Subcutaneous adipose tissue (tissue), 4 donors: ENCODE data around the gene SLC9A5. TPM values are rescaled to one million over a fixed set of nuclear protein-coding genes. Genes with fewer than 3 reads are reported as not detected.

ENCODE experiments used
- total RNA-seq, 4 donors: library from RNA; depleted of rRNA; stranded (reverse); fragments of >200 nt; gene quantifications; one replicate each; pipeline ENCODE4 v1.1.0, GENCODE V29; 2016
- TF ChIP-seq, protein P1 (sequence below): fragments of 450-650 bp; IDR thresholded peaks from one replicate; pipeline ENCODE4 v1.5.1; 2016; ENCODE audit warnings: low read depth, mild to moderate bottlenecking, control low read depth, antibody characterized with exemption, moderate library complexity

The SLC9A5 gene
- total RNA-seq, 4 donors from 2014 or later, result 1.0 to 2.3 (median 1.3) TPM; not detected in 1

- TF ChIP-seq, protein P1, sequence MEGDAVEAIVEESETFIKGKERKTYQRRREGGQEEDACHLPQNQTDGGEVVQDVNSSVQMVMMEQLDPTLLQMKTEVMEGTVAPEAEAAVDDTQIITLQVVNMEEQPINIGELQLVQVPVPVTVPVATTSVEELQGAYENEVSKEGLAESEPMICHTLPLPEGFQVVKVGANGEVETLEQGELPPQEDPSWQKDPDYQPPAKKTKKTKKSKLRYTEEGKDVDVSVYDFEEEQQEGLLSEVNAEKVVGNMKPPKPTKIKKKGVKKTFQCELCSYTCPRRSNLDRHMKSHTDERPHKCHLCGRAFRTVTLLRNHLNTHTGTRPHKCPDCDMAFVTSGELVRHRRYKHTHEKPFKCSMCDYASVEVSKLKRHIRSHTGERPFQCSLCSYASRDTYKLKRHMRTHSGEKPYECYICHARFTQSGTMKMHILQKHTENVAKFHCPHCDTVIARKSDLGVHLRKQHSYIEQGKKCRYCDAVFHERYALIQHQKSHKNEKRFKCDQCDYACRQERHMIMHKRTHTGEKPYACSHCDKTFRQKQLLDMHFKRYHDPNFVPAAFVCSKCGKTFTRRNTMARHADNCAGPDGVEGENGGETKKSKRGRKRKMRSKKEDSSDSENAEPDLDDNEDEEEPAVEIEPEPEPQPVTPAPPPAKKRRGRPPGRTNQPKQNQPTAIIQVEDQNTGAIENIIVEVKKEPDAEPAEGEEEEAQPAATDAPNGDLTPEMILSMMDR, result no peak
Observed at GRCh38 chr16:67280090-67281015, 31.6 kb downstream of the SLC9A5 start.

DNA sequence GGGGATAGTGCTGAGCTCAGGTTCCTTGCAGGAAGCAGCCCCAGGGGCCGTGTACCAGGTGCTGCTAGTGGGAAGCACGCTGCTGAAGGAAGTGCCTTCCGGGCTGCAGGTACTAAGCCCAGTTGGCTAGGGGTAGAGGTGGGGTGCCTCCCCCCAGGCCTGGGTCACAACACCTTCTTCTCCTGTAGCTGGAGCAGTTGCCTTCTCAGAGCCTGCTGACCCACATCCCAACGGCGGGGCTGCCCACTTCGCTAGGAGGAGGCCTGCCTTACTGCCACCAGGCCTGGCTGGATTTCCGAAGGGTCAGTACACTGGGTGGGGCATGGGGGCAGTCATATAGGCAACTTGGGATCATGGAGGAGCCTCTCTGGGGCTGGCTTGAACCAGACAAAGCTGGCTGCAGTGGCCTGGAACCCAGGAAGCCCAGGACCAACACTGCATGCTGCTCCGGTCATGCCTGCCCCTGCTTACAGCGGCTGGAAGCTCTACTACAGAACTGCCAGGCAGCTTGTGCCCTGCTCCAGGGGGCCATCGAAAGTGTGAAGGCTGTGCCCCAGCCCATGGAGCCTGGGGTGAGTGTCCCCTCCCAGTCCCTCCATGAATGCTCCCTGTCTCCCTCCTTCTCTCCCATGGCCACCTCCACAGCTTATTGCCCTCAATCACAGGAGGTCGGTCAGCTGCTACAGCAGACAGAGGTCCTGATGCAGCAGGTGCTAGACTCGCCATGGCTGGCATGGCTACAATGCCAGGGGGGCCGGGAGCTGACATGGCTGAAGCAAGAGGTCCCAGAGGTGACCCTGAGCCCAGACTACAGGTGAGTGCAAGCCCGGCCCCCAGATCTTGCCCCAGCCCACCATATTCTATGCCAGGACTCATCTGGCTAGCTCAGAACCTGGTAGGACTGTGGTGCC lies 33.0 kb downstream of the SLC9A5 start:
- TF ChIP-seq, protein P1, result no peak

DNA sequence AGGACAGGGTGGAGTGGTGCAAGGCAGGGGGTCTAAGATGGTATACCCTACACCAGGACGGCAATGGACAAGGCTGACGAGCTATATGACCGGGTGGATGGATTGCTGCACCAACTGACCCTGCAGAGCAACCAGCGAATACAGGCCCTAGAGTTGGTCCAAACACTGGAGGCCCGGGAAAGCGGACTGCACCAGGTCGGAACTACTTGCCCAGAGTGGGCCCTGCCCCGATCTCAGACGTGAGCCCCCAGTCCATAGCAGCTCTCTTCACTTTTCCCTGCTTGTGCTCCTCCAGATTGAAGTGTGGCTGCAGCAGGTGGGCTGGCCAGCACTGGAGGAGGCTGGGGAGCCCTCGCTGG lies 33.6 kb downstream of the SLC9A5 start:
- TF ChIP-seq, protein P1, result no peak

DNA sequence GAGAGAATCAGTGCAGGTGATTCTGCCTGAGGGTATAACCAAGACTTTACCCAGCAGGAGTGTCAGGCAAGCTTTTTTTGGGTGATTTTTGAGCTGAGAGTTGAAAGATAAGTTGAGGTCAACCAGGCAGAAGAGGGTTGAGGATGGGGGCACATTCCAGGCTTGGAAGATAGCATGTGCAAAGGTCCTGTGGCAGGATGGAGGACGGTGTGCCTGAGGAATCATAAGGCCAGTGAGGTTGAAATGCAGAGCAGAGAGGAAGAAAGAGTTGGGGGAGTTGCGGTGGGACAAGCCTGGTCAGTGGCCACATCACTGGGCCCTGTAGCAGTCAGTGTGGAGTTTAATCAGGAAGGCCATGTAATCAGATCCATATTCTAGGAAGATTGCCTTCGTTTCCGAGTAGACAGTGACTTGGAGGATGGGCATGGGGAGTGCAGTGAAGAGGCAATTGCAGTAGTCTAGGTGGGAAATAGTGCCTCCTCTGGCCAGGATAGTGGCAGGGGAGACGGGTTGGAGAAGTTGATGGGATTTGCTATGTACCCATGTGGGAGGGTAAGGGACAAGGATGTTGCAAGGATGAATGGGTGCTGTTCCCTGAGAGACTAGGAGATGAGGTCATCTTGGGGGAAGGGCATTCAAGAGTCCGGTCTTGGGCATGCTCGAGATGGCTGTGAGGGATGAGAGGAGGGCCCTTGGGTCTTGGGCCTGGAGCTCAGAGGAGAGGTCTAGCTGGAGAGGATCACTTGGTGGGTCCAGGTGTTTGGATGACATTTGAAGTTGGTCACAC lies 34.5 kb downstream of the SLC9A5 start:
- TF ChIP-seq, protein P1, result no peak

GRCh38 chr16:67283826-67284555 lies 35.2 kb downstream of the SLC9A5 start:
- TF ChIP-seq, protein P1, result no peak

DNA sequence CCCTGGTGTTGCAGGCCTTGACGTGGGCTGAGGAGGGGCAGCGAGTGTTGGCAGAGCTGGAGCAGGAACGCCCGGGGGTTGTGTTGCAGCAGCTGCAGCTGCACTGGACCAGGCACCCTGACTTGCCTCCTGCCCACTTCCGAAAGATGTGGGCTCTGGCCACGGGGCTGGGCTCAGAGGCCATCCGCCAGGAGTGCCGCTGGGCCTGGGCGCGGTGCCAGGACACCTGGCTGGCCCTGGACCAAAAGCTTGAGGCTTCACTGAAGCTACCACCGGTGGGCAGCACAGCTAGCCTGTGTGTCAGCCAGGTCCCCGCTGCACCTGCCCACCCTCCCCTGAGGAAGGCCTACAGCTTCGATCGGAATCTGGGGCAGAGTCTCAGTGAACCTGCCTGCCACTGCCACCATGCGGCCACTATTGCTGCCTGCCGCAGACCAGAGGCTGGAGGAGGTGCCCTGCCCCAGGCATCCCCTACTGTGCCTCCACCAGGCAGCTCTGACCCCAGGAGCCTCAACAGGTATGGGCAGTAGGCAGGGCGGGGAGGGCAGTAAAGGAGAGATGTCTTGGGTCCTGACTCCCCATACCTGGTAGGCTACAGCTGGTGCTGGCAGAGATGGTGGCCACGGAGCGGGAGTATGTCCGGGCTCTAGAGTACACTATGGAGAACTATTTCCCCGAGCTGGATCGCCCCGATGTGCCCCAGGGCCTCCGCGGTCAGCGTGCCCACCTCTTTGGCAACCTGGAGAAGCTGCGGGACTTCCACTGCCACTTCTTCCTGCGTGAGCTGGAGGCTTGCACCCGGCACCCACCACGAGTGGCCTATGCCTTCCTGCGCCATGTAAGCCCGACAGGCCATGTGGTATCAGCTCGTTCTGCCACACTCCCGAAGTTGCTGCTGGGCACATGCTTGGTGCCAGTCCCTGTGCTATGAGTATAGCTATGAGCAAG lies 36.2 kb downstream of the SLC9A5 start:
- TF ChIP-seq, protein P1, result no peak
